Memory B cell (primary cell): ENCODE data around the gene SIGLEC1.

Experiments used
- ATAC-seq: fragments of 150-1000 bp; cut with Tn5 transposase; 2 replicates; pipeline ENCODE4 v1.10.0; 2021; ENCODE audit warnings: low read depth, mild to moderate bottlenecking, moderate library complexity
- DNase-seq, 2 donors: peaks; one replicate each; pipeline ENCODE4 v3.0.0; 2022; ENCODE audit warnings: low spot score in 2 of 2
- H3K27ac Mint-ChIP-seq: one replicate; pipeline ENCODE4 v1.8.0; 2022; ENCODE audit warnings: mild to moderate bottlenecking, moderate library complexity, mixed read lengths
- H3K27me3 Mint-ChIP-seq: one replicate; pipeline ENCODE4 v1.8.0; 2022; ENCODE audit warnings: mixed read lengths
- H3K36me3 Mint-ChIP-seq: one replicate; pipeline ENCODE4 v1.8.0; 2022; ENCODE audit warnings: mild to moderate bottlenecking, mixed read lengths
- H3K4me1 Mint-ChIP-seq: one replicate; pipeline ENCODE4 v1.8.0; 2022; ENCODE audit warnings: mixed read lengths
- H3K4me3 Mint-ChIP-seq: one replicate; pipeline ENCODE4 v1.8.0; 2022; ENCODE audit warnings: mild to moderate bottlenecking, moderate library complexity, mixed read lengths
- H3K9me3 Mint-ChIP-seq: one replicate; pipeline ENCODE4 v1.8.0; 2022; ENCODE audit warnings: mixed read lengths

SIGLEC1 gene

GRCh38 chr20:3679749-3680700 lies 32.4 kb downstream of the SIGLEC1 start:
- no peaks in the 10 kb centered on the region for H3K36me3 Mint-ChIP-seq
- H3K27me3 Mint-ChIP-seq: peaks cover 24% of the 10 kb centered on the region
- peaks cover 5% of the 10 kb centered on the region for H3K4me1 Mint-ChIP-seq
- no peak overlapping the region for H3K27ac Mint-ChIP-seq
- ATAC-seq (no peak), DNase-seq (no peak)
- H3K4me3 Mint-ChIP-seq: no peak overlapping the region
- no peaks in the 10 kb centered on the region for H3K9me3 Mint-ChIP-seq

- no peak for DNase-seq
- H3K9me3 Mint-ChIP-seq: no peaks in the 10 kb centered on the region
- no peak for ATAC-seq
Measured at GRCh38 chr20:3678856-3679720, 33.3 kb downstream of the SIGLEC1 start.

GRCh38 chr20:3678198-3678597 lies 34.2 kb downstream of the SIGLEC1 start:
- no peak for DNase-seq
- no peak for ATAC-seq
- Mint-ChIP-seq H3K27me3 (peaks cover 31% of the 10 kb centered on the region), H3K4me1 (peaks cover 5% of the 10 kb centered on the region), H3K9me3 (no peaks in the 10 kb centered on the region), H3K36me3 (no peaks in the 10 kb centered on the region), H3K4me3 (no peak overlapping the region), H3K27ac (no peak overlapping the region)

More at GRCh38 chr20:3678856-3679720, 33.3 kb downstream of the SIGLEC1 start:
- H3K4me1 Mint-ChIP-seq: peaks cover 5% of the 10 kb centered on the region
- H3K36me3 Mint-ChIP-seq: no peaks in the 10 kb centered on the region
- H3K27me3 Mint-ChIP-seq: peaks cover 31% of the 10 kb centered on the region
- no peak overlapping the region for H3K27ac Mint-ChIP-seq
- H3K4me3 Mint-ChIP-seq: no peak overlapping the region

GRCh38 chr20:3677733-3678132 lies 34.7 kb downstream of the SIGLEC1 start:
- Mint-ChIP-seq H3K4me1 (peaks cover 8% of the 10 kb centered on the region), H3K36me3 (no peaks in the 10 kb centered on the region), H3K9me3 (no peaks in the 10 kb centered on the region), H3K4me3 (no peak overlapping the region), H3K27me3 (peaks cover 34% of the 10 kb centered on the region), H3K27ac (no peak overlapping the region)
- no peak for DNase-seq
- no peak for ATAC-seq

GRCh38 chr20:3674995-3675900 lies 37.2 kb downstream of the SIGLEC1 start:
- H3K36me3 Mint-ChIP-seq: no peaks in the 10 kb centered on the region
- peaks cover 36% of the 10 kb centered on the region for H3K27me3 Mint-ChIP-seq
- peaks cover 3% of the 10 kb centered on the region for H3K4me1 Mint-ChIP-seq
- no peak overlapping the region for H3K27ac Mint-ChIP-seq
- ATAC-seq: no peak
- no peak for DNase-seq
- no peaks in the 10 kb centered on the region for H3K9me3 Mint-ChIP-seq
- H3K4me3 Mint-ChIP-seq: no peak overlapping the region

GRCh38 chr20:3674447-3674846 lies 38.0 kb downstream of the SIGLEC1 start:
- Mint-ChIP-seq H3K27ac (no peak overlapping the region), H3K9me3 (no peaks in the 10 kb centered on the region), H3K27me3 (peaks cover 38% of the 10 kb centered on the region), H3K4me3 (no peak overlapping the region), H3K4me1 (peaks cover 3% of the 10 kb centered on the region), H3K36me3 (no peaks in the 10 kb centered on the region)
- ATAC-seq (no peak), DNase-seq (no peak)

- no peaks in the 10 kb centered on the region for H3K9me3 Mint-ChIP-seq
- no peak overlapping the region for H3K27ac Mint-ChIP-seq
- H3K4me3 Mint-ChIP-seq: no peak overlapping the region
- DNase-seq (no peak), ATAC-seq (no peak)
- H3K27me3 Mint-ChIP-seq: peaks cover 35% of the 10 kb centered on the region
- H3K36me3 Mint-ChIP-seq: no peaks in the 10 kb centered on the region
- H3K4me1 Mint-ChIP-seq: peaks cover 3% of the 10 kb centered on the region
Measured at GRCh38 chr20:3673221-3674070, 39.0 kb downstream of the SIGLEC1 start.

- Mint-ChIP-seq H3K36me3 (no peaks in the 10 kb centered on the region), H3K4me1 (peaks cover 3% of the 10 kb centered on the region), H3K4me3 (no peak overlapping the region), H3K9me3 (no peaks in the 10 kb centered on the region), H3K27me3 (peaks cover 37% of the 10 kb centered on the region), H3K27ac (no peak overlapping the region)
- no peak for ATAC-seq
- DNase-seq: no peak
Measured at GRCh38 chr20:3672547-3673171, 39.7 kb downstream of the SIGLEC1 start.

- Mint-ChIP-seq H3K4me1 (peaks cover 3% of the 10 kb centered on the region), H3K9me3 (no peaks in the 10 kb centered on the region), H3K27ac (no peak overlapping the region), H3K27me3 (peaks cover 37% of the 10 kb centered on the region), H3K36me3 (no peaks in the 10 kb centered on the region), H3K4me3 (no peak overlapping the region)
- no peak for ATAC-seq
- DNase-seq: no peak
Measured at GRCh38 chr20:3671986-3672546, 40.3 kb downstream of the SIGLEC1 start.

GRCh38 chr20:3670945-3671344 lies 41.5 kb downstream of the SIGLEC1 start:
- peaks cover 35% of the 10 kb centered on the region for H3K27me3 Mint-ChIP-seq

GRCh38 chr20:3670511-3670910 lies 41.9 kb downstream of the SIGLEC1 start:
- no peak for DNase-seq
- H3K9me3 Mint-ChIP-seq: no peaks in the 10 kb centered on the region

More at GRCh38 chr20:3670945-3671344, 41.5 kb downstream of the SIGLEC1 start:
- no peaks in the 10 kb centered on the region for H3K36me3 Mint-ChIP-seq
- H3K4me1 Mint-ChIP-seq: peaks cover 8% of the 10 kb centered on the region
- no peak overlapping the region for H3K27ac Mint-ChIP-seq
- DNase-seq: no peak
- no peaks in the 10 kb centered on the region for H3K9me3 Mint-ChIP-seq
- ATAC-seq: no peak
- H3K4me3 Mint-ChIP-seq: no peak overlapping the region

GRCh38 chr20:3669710-3670367 lies 42.6 kb downstream of the SIGLEC1 start:
- H3K4me1 Mint-ChIP-seq: peaks cover 12% of the 10 kb centered on the region
- no peaks in the 10 kb centered on the region for H3K9me3 Mint-ChIP-seq
- DNase-seq (no peak), ATAC-seq (no peak)
- H3K36me3 Mint-ChIP-seq: no peaks in the 10 kb centered on the region
- H3K4me3 Mint-ChIP-seq: no peak overlapping the region
- H3K27me3 Mint-ChIP-seq: peaks cover 30% of the 10 kb centered on the region
- H3K27ac Mint-ChIP-seq: no peak overlapping the region

More at GRCh38 chr20:3670511-3670910, 41.9 kb downstream of the SIGLEC1 start:
- H3K27ac Mint-ChIP-seq: no peak overlapping the region
- peaks cover 34% of the 10 kb centered on the region for H3K27me3 Mint-ChIP-seq
- no peak overlapping the region for H3K4me3 Mint-ChIP-seq
- H3K36me3 Mint-ChIP-seq: no peaks in the 10 kb centered on the region
- peaks cover 10% of the 10 kb centered on the region for H3K4me1 Mint-ChIP-seq
- no peak for ATAC-seq
